Measurements from ENCODE around the gene CADPS.
"Not testable (repeated sequence)": the region's sequence is repeated elsewhere in the genome, so short reads cannot be mapped to it uniquely, and the experiment has no call there.

CADPS gene

DNA sequence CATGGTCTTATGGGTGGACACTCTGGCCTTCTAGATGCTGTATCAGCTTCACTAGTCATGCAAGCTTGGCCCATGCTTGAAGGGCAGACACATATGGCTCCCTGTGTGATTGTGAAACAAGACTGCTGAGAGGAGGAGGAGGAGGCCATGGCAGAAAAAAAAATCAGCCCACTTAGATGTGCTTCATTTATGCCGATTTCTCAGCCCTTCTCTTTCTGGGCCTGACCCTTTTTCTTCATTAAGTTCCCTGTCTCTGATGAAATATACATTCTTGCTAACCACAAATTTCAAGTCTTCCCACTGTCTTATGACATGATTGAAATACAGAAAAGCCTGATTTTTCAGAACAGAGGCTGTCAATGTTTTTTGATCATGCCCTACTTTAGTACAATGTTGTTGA is 288.9 kb downstream of the CADPS start:
- no peak for DNase-seq

DNA sequence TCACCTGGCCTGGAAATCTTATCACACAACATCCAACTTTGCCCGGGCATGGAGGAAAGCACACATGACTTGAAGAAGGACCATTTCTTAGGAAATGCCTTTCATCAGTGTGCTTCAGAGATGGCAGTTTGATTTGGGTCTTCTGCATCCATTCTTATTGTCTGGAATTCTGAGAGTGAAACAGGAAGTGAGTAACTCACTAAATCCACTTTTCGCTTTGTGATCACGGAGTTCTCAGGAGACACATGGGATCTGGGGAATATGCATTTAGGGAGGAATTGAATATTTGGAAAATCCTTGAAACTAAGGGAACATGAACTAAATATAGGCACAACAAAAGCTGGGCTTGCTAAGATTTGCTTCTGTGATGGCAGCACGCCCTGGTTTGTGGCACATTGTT is 289.4 kb downstream of the CADPS start:
- no peak for DNase-seq

GRCh38 chr3:62584636-62585035 is 290.6 kb downstream of the CADPS start:
- DNase-seq: no peak

- no peak for DNase-seq
Measured at GRCh38 chr3:62582495-62583172, 292.6 kb downstream of the CADPS start.

DNA sequence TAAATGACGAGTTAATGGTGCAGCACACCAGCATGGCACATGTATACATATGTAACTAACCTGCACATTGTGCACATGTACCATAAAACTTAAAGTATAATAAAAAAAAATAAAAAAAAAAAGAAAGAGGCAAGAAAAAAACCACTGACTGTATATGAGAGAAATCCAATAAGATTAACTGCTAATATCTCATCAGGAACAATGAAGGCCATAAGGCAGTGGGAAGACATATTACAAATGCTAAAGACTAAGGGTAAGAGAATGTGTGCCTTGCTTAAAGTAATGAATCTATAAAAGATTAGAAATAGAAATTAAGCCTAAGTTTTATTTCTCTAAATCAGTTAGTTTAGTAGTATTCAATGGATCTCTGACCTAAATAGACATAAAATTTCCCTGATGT is 294.7 kb downstream of the CADPS start:
- DNase-seq: not testable (repeated sequence)

DNA sequence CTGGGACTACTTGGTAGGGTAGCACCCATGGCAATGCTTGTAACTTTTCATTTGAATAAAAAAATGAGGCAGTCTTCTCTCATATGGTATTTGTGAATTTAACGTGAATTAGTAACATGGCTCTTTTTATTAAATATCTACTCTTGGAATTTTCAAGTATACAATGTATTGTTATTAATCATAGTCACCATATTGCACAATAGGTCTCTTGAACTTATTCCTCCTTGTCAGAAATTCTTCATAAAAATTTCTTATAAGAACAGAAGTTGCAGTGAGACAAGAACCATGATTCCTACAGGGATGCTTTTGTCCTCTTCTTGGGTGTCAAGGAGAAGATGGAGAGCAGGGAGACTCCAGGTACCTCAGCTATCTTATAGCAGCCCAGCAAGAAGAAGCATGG is 298.1 kb downstream of the CADPS start:
- no peak for DNase-seq

GRCh38 chr3:62574266-62574898 is 300.8 kb downstream of the CADPS start:
- no peak for DNase-seq

DNA sequence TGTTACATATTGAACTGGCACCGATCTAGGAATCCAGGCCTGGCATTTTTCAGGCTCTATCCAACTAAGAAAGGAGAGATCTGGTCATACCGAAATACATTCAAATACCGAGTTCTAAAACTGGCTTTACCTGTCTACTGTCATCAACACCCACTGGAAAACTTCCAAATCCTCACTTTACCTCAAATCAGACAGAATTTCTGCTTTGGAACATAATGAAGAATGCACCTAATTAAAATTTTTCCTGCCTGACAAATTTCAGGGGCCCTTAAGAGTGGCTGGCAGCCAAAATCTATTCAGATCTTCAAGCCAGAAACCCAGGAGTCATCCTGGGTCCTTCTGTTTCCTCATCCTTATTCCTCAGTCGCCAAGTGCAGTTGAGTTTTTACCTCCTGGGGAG is 303.3 kb downstream of the CADPS start:
- DNase-seq: no peak

- DNase-seq: no peak
Measured at GRCh38 chr3:62570888-62571287, 304.3 kb downstream of the CADPS start.

GRCh38 chr3:62569609-62570008 is 305.6 kb downstream of the CADPS start:
- no peak for DNase-seq

DNA sequence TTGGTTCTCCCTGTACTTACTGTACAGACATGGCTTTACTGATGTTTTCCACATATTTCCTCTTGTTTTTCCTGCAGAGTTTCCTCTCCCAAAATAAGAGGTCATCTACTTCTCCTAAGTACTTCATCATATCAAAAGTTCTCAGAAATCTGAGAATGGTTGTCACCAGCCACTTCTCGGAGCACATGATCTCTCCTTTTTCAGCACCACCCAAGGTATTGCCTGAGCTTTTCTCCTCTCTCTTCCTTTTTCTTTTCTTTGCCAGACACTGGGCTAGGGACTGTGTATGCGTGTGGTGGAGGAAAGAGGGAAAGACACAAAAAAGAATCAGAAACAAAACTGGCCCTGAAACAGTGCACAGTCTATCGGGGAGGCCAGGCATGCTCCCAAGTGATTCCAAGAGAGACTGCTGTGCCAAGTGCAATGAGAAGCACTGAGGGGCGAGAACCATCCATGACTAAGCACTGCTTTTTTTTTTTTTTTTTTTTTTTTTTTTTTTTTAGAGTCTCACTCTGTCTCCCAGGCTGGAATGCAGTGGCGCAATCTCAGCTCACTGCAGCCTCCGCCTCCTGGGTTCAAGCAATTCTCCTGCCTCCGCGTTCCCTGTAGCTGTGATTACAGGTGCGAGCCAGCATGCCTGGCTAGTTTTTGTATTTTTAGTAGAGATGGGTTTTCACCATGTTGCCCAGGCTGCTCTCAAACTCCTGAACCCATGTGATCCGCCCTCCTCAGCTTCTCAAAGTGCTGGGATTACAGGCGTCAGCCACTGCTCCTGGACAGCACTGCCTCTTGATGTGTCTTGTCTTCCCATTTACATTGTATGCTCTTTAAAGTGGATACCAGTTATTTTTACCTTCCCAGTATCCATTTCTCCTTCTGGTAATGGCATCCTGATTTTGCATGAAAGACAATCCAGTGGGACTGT is 307.9 kb downstream of the CADPS start:
- DNase-seq: no peak

- DNase-seq: no peak
Measured at GRCh38 chr3:62566022-62566557, 309.1 kb downstream of the CADPS start.

DNA sequence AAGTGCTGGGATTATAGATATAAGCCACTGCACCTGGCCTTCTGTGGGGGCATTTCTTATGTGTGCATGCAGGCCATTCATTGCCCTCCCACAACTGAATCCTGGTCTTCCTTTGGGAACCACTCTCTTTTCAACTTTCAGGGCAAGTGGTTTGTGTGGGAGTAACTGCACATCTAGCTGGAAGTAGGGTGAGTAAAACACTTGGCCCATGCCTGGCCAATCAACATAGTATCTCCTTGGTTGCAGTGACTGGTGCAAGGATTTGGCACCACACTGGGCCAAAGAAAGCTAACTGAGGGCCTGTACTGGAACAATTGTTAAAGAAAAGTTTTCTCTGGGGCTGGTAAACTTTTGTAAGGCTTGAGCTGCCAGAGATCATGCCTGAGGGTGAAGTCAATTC is 312.6 kb downstream of the CADPS start:
- no peak for DNase-seq

GRCh38 chr3:62562017-62562416 is 313.2 kb downstream of the CADPS start:
- no peak for DNase-seq

- DNase-seq: no peak
Measured at GRCh38 chr3:62559831-62560445, 315.3 kb downstream of the CADPS start.

DNA sequence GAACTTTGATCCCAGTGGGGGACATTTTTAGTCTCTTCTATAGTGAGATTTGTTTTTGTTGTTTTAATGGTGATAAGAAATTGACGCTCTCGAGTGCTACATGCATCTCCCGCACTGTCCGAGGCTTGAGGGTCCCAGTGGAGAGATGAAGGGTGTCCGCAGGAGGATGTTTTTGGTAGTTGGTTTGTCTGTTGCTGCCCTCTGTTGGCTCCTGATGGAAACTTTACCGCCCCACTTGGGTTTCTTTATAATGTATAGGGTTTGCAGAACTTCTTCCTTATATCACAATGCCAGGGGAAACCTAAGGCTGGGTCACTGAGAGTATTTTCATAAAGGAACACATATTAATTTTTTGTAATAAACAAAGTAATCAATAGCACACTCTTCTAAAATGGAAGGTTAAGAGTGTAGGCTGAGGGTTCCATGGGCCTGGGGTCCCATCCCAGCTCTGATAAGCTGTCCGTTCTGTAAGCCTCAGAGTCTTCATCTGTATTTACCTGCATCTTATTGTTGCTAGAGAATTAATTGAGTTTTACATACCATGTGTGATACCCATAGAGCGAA is 316.6 kb downstream of the CADPS start:
- no peak for DNase-seq

- no peak for DNase-seq
Measured at GRCh38 chr3:62557983-62558382, 317.2 kb downstream of the CADPS start.

GRCh38 chr3:62557450-62557849 is 317.8 kb downstream of the CADPS start:
- DNase-seq: no peak

- no peak for DNase-seq
Measured at GRCh38 chr3:62556121-62556815, 318.9 kb downstream of the CADPS start.

- DNase-seq: no peak
Measured at GRCh38 chr3:62554264-62554799, 320.9 kb downstream of the CADPS start.

DNA sequence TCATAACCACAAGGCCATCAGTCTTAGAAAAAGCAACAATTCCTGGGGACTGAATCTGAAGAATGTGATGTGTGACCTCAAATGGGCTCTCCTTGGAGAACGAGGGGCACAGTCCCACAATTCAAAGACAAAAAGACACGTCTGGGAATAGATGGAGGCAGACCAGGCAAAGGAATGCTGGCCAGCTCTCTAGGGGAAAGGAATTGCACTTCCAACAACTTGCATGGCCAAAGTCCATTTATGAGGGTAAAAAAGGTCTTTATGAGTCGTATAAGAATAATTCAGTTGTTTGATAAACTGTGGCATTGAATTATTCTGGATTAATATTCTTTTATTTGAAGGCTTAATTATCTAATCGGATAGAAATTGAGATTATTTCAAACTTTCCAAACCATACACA is 321.4 kb downstream of the CADPS start:
- DNase-seq: no peak

- DNase-seq: no peak
Measured at GRCh38 chr3:62551556-62551955, 323.7 kb downstream of the CADPS start.
